Loucy (cell line): ENCODE results near the gene ARNT2.

ENCODE experiments used
- CTCF ChIP-seq: fragments of 200-600 bp; sonication (generic); conservative IDR thresholded peaks from 2 replicates; pipeline ENCODE4 v1.5.1; 2014; ENCODE audit warnings: mild to moderate bottlenecking, antibody characterized with exemption, low read length
- EZH2phosphoT487 ChIP-seq: fragments of 200-600 bp; IDR thresholded peaks from 2 replicates; pipeline ENCODE4 v1.6.1; 2018; ENCODE audit warnings: antibody characterized with exemption, mild to moderate bottlenecking, moderate library complexity, borderline replicate concordance

- TF ChIP-seq CTCF: no peak
- no peak for TF ChIP-seq EZH2phosphoT487
These were observed 28.1 kb downstream of the ARNT2 start for GRCh38 chr15:80432345-80432702.
